Measurements from ENCODE around the gene PDK4.
"Not testable (repeated sequence)": the region's sequence is repeated elsewhere in the genome, so short reads cannot be mapped to it uniquely, and the experiment has no call there.

The PDK4 gene

GRCh38 chr7:95604397-95604796 is 8.1 kb upstream of the PDK4 start:
- DNase-seq = not testable (repeated sequence)

GRCh38 chr7:95602421-95602820 is 6.1 kb upstream of the PDK4 start:
- no peak for DNase-seq

GRCh38 chr7:95601316-95601715 is 5.0 kb upstream of the PDK4 start:
- DNase-seq = no peak

- DNase-seq = no peak
Observed at GRCh38 chr7:95599069-95599468, 2.8 kb upstream of the PDK4 start.

GRCh38 chr7:95598511-95598910 is 2.2 kb upstream of the PDK4 start:
- no peak for DNase-seq

GRCh38 chr7:95595746-95596197 is 544 bp downstream of the PDK4 start:
- peak; percentile 31 for DNase-seq

- DNase-seq = no peak
Observed at GRCh38 chr7:95594185-95594584, 2.1 kb downstream of the PDK4 start.

GRCh38 chr7:95593343-95593742 is 3.0 kb downstream of the PDK4 start:
- no peak for DNase-seq

GRCh38 chr7:95592570-95592969 is 3.7 kb downstream of the PDK4 start:
- no peak for DNase-seq

GRCh38 chr7:95590387-95591248 is 5.7 kb downstream of the PDK4 start:
- DNase-seq = no peak

GRCh38 chr7:95589766-95590165 is 6.5 kb downstream of the PDK4 start:
- DNase-seq = no peak

- DNase-seq = no peak
Observed at GRCh38 chr7:95589031-95589430, 7.3 kb downstream of the PDK4 start.

GRCh38 chr7:95586951-95587301 is 9.4 kb downstream of the PDK4 start:
- DNase-seq = no peak

GRCh38 chr7:95585426-95585789 is 10.9 kb downstream of the PDK4 start:
- DNase-seq = no peak

- no peak for DNase-seq
Observed at GRCh38 chr7:95584769-95585425, 11.4 kb downstream of the PDK4 start.

GRCh38 chr7:95583834-95584621 is 12.3 kb downstream of the PDK4 start:
- no peak for DNase-seq

GRCh38 chr7:95582578-95583293 is 13.6 kb downstream of the PDK4 start:
- DNase-seq = no peak

- DNase-seq = no peak
Observed at GRCh38 chr7:95581467-95581866, 14.8 kb downstream of the PDK4 start.

- DNase-seq = no peak
Observed at GRCh38 chr7:95579318-95579717, 17.0 kb downstream of the PDK4 start.

- DNase-seq = no peak
Observed at GRCh38 chr7:95578299-95578855, 17.9 kb downstream of the PDK4 start.

GRCh38 chr7:95577137-95577536 is 19.2 kb downstream of the PDK4 start:
- DNase-seq = no peak

GRCh38 chr7:95569720-95570119 is 26.6 kb downstream of the PDK4 start:
- DNase-seq = no peak

- DNase-seq = no peak
Observed at GRCh38 chr7:95560674-95561073, 35.6 kb downstream of the PDK4 start.

All from NCI-H146 (cell line).